Neuron (in vitro differentiated cells): Measurements from ENCODE around the gene BGN.

ENCODE experiments used
- H2AFZ ChIP-seq: one replicate; pipeline ENCODE4 v1.6.1; 2013; ENCODE audit warnings: low read depth, mild to moderate bottlenecking, inconsistent platforms, low read length, moderate library complexity
- H3K27me3 ChIP-seq: one replicate; pipeline ENCODE4 v1.6.1; 2013; ENCODE audit warnings: low read length; ENCODE audit not compliant: insufficient read depth
- H3K36me3 ChIP-seq: one replicate; pipeline ENCODE4 v1.6.1; 2013; ENCODE audit warnings: low read length; ENCODE audit not compliant: insufficient read depth
- H3K4me1 ChIP-seq: one replicate; pipeline ENCODE4 v1.6.1; 2013; ENCODE audit warnings: low read length; ENCODE audit not compliant: insufficient read depth
- H3K4me3 ChIP-seq: 2 replicates; pipeline ENCODE4 v1.5.1; 2013; ENCODE audit warnings: mild to moderate bottlenecking, low read length, moderate library complexity
- H3K9me3 ChIP-seq: one replicate; pipeline ENCODE4 v1.6.1; 2013; ENCODE audit warnings: low read length

Gene BGN

GRCh38 chrX:153494541-153495361, at the start of gene BGN:
Gene BGN, plus strand, starts transcription at chrX:153494980. Its CDS starts 9,652 bp downstream, at chrX:153504632.
- Histone ChIP-seq H2AFZ (no peak within 1 kb of the TSS), H3K36me3 (no peaks in the 10 kb centered on the region), H3K4me1 (peaks cover 5% of the 10 kb centered on the region), H3K9me3 (no peaks in the 10 kb centered on the region), H3K4me3 (no peak within 1 kb of the TSS), H3K27me3 (peaks cover 11% of the 10 kb centered on the region)

DNA sequence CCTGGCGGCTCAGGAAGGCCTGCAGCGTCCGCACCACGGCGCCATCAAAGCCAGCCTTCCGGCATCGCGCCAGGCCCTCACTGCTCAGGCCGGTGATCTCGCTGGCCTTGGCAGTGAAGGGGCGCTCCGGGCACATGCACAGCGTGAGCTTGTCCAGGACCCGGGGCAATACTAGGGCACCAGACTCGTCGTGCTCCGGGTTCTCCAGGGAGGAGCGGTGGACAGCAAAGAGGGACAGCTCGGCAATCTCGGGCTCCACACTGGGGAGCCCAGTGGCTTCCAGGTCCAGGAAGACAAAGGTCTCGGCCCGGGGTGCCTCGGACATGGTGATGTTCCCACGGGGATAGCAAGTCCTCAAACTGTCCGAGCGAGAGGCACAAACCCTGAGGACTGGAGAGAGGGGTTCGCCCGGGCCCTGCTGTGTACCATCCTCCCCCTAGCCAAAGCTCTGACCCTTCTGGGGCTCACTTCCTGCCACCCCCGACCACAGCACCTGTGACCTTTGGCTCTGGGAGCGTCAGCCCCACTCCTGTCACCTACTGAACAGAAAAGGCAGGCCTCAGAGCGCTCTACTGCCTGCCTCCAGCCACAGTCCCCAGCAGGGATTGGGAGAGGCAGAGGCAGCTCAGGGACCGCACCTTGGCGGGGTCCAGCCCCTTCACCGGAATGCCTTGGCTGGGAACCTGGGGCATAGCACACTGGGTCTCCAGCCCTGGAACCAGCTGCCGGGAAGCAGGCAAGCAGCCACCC, 49.5 kb upstream of the BGN start:
- H3K4me1 ChIP-seq, result no peaks in the 10 kb centered on the region
- H3K9me3 ChIP-seq, result no peaks in the 10 kb centered on the region
- H2AFZ ChIP-seq, result no peak overlapping the region
- H3K4me3 ChIP-seq, result no peak overlapping the region
- no peaks in the 10 kb centered on the region for H3K36me3 ChIP-seq
- H3K27me3 ChIP-seq, result peaks cover 4% of the 10 kb centered on the region

DNA sequence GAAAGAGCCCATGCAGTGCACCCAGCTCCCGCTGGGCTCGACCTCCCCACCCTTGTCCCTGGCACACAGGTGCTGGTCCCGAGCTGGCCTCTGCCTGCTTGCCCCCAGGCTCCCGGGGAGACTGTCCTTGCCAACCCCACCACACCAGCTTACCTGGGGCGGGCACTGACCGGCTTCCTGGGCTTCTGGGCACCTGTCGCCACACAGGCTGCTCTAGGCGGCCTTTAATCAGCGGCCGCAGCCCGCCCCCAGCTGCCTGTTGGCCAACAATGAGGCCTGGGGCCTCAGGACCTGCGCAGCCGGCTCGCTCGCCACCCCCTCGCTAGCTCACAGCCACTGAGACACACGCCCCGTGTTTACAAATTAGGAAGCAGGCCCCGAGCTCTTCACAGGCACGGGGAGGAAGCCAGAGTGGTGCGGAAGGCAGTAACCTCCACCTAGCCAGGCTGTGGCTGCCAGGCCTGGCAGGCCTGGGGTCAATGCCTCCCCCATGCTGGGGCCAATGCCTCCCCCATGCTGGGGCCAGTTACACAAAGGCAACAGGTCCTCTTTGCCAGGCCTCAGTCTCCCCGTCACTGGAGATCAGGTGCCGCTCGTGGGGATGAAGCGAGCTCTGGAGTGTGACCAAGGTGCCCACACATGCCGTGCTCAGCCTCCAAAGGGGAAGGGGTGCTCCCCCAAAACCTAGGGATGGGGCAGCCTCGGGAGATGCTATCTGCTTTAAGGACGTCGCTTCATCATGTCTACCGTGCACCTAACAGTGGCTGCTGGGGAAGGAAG, 48.7 kb upstream of the BGN start, which contains the start of gene TREX2:
TREX2 (minus strand) TSS at position 201 of the 780 bp plus-strand sequence. CDS start 626 bp downstream, outside the sequence.
- no peaks in the 10 kb centered on the region for H3K36me3 ChIP-seq
- no peaks in the 10 kb centered on the region for H3K27me3 ChIP-seq
- H2AFZ ChIP-seq, result no peak within 1 kb of the TSS
- H3K9me3 ChIP-seq, result no peaks in the 10 kb centered on the region
- no peaks in the 10 kb centered on the region for H3K4me1 ChIP-seq
- no peak within 1 kb of the TSS for H3K4me3 ChIP-seq

- Histone ChIP-seq H3K27me3 (no peaks in the 10 kb centered on the region), H3K36me3 (no peaks in the 10 kb centered on the region), H3K4me3 (no peak overlapping the region), H3K4me1 (no peaks in the 10 kb centered on the region), H3K9me3 (no peaks in the 10 kb centered on the region), H2AFZ (no peak overlapping the region)
These were observed 48.2 kb upstream of the BGN start for GRCh38 chrX:153446636-153446936.

DNA sequence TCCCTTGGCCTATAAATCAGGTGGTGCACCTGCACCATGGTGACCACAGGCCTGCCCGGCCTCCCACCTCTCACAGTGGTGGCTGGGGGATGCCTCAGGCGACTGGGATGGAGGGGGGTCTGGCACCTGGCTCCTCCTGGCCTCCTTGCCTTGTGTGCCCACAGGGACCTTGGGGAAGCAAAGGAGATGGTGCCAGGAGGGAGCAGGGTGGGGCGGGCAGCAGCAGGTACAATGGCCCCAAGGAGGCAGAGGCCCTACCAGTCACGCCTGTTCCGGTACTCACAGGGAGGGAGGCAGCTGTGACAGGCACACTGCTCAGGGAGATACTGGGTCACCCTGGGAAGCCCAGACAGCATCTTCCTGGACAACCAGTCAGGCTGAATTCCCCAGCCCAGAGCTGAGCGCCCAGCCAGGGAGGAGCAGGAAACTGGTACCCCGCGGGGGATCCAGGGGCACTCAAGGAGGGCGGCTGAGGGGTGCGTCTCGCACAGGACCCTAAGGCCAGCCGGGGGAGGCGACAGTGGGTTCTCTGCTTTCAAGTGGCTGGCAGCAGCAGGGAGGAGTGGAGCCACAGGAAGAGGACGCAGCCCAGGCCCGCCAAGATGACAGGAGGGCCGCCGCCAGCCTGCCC, 47.7 kb upstream of the BGN start:
- no peaks in the 10 kb centered on the region for H3K36me3 ChIP-seq
- no peak overlapping the region for H3K4me3 ChIP-seq
- no peaks in the 10 kb centered on the region for H3K4me1 ChIP-seq
- no peaks in the 10 kb centered on the region for H3K27me3 ChIP-seq
- no peaks in the 10 kb centered on the region for H3K9me3 ChIP-seq
- H2AFZ ChIP-seq, result no peak overlapping the region

DNA sequence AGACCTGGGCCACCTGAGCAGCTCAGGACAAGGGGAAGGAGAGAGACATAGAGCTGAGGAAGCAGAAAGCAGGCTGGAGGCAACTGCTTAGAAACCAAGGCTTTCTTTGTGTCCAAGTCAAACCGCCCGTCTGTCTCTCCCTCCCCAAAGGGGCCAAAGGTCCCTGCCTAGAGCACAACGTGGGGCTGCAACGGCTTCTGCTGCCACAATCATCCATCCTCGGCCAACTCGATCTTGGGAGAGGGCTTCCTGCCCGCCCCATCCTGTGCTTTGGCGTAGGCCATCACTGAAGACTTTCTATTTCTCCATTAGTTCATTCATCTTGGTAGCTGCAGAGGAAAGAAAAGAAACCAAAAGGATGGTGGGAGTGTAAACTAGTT, 47.2 kb upstream of the BGN start:
- Histone ChIP-seq H2AFZ (no peak overlapping the region), H3K4me3 (no peak overlapping the region), H3K36me3 (no peaks in the 10 kb centered on the region), H3K4me1 (no peaks in the 10 kb centered on the region), H3K9me3 (no peaks in the 10 kb centered on the region), H3K27me3 (no peaks in the 10 kb centered on the region)

- no peaks in the 10 kb centered on the region for H3K4me1 ChIP-seq
- peaks cover 2% of the 10 kb centered on the region for H3K27me3 ChIP-seq
- H3K9me3 ChIP-seq, result no peaks in the 10 kb centered on the region
- no peak overlapping the region for H3K4me3 ChIP-seq
- no peak overlapping the region for H2AFZ ChIP-seq
- H3K36me3 ChIP-seq, result peaks cover 2% of the 10 kb centered on the region
These were observed 46.0 kb upstream of the BGN start for GRCh38 chrX:153448556-153449367.

- Histone ChIP-seq H2AFZ (no peak overlapping the region), H3K4me3 (no peak overlapping the region), H3K4me1 (no peaks in the 10 kb centered on the region), H3K9me3 (no peaks in the 10 kb centered on the region), H3K36me3 (peaks cover 2% of the 10 kb centered on the region), H3K27me3 (peaks cover 2% of the 10 kb centered on the region)
These were observed 45.2 kb upstream of the BGN start for GRCh38 chrX:153449368-153450113.

DNA sequence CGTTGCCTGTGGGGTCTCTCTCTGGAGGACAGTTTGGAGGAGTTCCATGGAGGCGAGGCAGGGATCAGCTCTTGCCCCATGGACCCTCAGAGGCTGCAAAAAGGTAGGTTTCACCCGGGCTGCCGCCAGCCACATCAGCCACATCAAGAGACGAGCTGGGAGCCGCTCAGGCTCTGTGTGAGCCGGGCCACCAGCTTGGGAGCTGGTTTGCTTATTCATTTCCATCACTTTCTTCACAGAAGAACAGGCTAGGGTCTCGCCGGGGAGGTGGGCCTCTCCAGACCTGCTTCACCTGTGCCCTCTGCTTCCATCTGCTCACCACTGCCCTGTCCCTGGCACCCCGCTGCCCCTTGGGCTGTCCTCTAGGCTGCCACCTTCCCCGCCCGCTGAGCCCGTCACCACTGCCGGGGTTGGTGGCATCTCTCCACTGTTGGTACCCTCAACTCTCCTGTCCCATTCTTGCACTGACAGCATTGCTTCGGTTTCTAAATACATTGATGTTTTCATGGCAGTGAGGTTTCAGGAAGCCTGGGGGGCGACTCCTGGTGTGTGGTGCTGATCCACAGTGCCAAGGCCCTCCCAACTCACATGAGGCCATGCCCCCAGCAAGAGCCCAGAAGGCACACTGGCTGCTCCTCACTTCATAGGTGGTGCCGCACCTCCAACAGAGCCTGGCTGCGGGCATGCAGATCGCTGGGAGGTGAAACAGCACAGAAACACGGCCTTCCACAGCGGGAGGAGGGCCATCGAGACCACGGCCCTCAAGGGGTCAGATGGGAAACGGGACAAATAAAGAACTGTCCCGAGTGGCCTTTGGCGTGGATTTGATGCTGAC, 44.4 kb upstream of the BGN start:
- Histone ChIP-seq H3K4me1 (no peaks in the 10 kb centered on the region), H3K36me3 (peaks cover 3% of the 10 kb centered on the region), H3K9me3 (no peaks in the 10 kb centered on the region), H2AFZ (no peak overlapping the region), H3K4me3 (no peak overlapping the region), H3K27me3 (peaks cover 2% of the 10 kb centered on the region)

GRCh38 chrX:153450949-153451277, 43.9 kb upstream of the BGN start:
- no peaks in the 10 kb centered on the region for H3K9me3 ChIP-seq
- peaks cover 3% of the 10 kb centered on the region for H3K36me3 ChIP-seq
- no peak overlapping the region for H3K4me3 ChIP-seq
- H3K27me3 ChIP-seq, result peaks cover 2% of the 10 kb centered on the region
- H2AFZ ChIP-seq, result no peak overlapping the region
- no peaks in the 10 kb centered on the region for H3K4me1 ChIP-seq

DNA sequence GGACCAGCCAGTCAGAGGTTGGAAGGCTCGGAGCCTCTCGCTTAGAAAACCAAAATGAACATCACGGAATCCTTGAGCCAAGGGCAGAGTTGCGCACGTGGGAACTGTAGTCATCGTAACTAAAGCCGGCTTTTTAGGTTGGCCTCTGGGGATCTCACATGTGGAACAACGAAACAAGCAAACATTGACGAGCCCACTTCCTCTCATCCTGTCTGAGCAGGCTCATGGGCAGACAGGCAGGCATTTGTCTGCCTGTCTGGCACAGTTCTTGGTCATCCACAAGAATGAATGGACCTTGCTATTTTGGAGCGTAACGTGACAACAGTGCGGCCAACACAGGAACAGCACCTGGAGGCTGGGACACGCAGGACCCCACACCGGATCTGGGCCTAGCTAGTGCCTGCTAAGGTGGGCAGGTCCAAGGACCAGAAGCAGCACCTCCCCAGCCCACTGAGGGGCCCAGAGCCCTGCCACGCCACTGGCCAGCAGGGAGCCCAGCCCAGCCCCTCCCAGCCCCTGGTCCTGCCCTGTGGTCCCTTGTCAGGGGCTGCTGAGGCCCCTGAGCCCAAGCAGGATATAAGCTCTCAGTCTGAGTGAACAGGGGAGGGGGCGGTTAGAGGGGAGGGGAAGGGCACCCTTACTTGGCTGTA, 39.8 kb upstream of the BGN start:
- Histone ChIP-seq H3K27me3 (peaks cover 5% of the 10 kb centered on the region), H3K4me3 (no peak overlapping the region), H3K9me3 (no peaks in the 10 kb centered on the region), H3K4me1 (no peaks in the 10 kb centered on the region), H2AFZ (no peak overlapping the region), H3K36me3 (peaks cover 3% of the 10 kb centered on the region)
